HUES48 (cell line): ENCODE measurements around the gene PCED1B.

Experiments used
- H3K27ac ChIP-seq: one replicate; pipeline ENCODE4 v1.7.0; 2013; ENCODE audit warnings: low read depth, low read length, inconsistent platforms
- H3K27me3 ChIP-seq: 2 replicates; pipeline ENCODE4 v1.6.1; 2013; ENCODE audit warnings: mild to moderate bottlenecking, low read length; ENCODE audit not compliant: control insufficient read depth, insufficient read depth
- H3K36me3 ChIP-seq: 2 replicates; pipeline ENCODE4 v1.6.1; 2013; ENCODE audit warnings: low read length; ENCODE audit not compliant: control insufficient read depth, insufficient read depth
- H3K4me1 ChIP-seq: 2 replicates; pipeline ENCODE4 v1.6.1; 2013; ENCODE audit warnings: mild to moderate bottlenecking, low read length; ENCODE audit not compliant: control insufficient read depth, insufficient read depth
- H3K4me3 ChIP-seq: 2 replicates; pipeline ENCODE4 v1.5.1; 2013; ENCODE audit warnings: mild to moderate bottlenecking, low read depth, low read length
- H3K9ac ChIP-seq: 2 replicates; pipeline ENCODE4 v1.6.1; 2013; ENCODE audit warnings: mild to moderate bottlenecking, low read depth, low read length, moderate library complexity
- H3K9me3 ChIP-seq: 2 replicates; pipeline ENCODE4 v1.6.1; 2013; ENCODE audit warnings: low read length; ENCODE audit not compliant: control insufficient read depth, insufficient read depth

Gene PCED1B

GRCh38 chr12:47265391-47265790 is 186.0 kb downstream of the PCED1B start:
- Histone ChIP-seq H3K9ac (no peak overlapping the region), H3K9me3 (no peaks in the 10 kb centered on the region), H3K27ac (no peak overlapping the region), H3K4me1 (no peaks in the 10 kb centered on the region), H3K4me3 (no peak overlapping the region), H3K27me3 (no peaks in the 10 kb centered on the region), H3K36me3 (no peaks in the 10 kb centered on the region)

- H3K36me3 ChIP-seq: no peaks in the 10 kb centered on the region
- H3K27me3 ChIP-seq: no peaks in the 10 kb centered on the region
- H3K9ac ChIP-seq: no peak overlapping the region
- H3K4me3 ChIP-seq: no peak overlapping the region
- H3K9me3 ChIP-seq: no peaks in the 10 kb centered on the region
- H3K4me1 ChIP-seq: no peaks in the 10 kb centered on the region
- no peak overlapping the region for H3K27ac ChIP-seq
Measured at GRCh38 chr12:47267571-47267970, 188.2 kb downstream of the PCED1B start.

GRCh38 chr12:47268501-47269454 is 189.4 kb downstream of the PCED1B start:
- H3K27me3 ChIP-seq: no peaks in the 10 kb centered on the region
- H3K9me3 ChIP-seq: no peaks in the 10 kb centered on the region
- H3K9ac ChIP-seq: no peak overlapping the region
- no peak overlapping the region for H3K4me3 ChIP-seq
- H3K27ac ChIP-seq: no peak overlapping the region
- no peaks in the 10 kb centered on the region for H3K36me3 ChIP-seq
- H3K4me1 ChIP-seq: no peaks in the 10 kb centered on the region

GRCh38 chr12:47269916-47270315 is 190.5 kb downstream of the PCED1B start:
- Histone ChIP-seq H3K9ac (no peak overlapping the region), H3K36me3 (no peaks in the 10 kb centered on the region), H3K4me1 (no peaks in the 10 kb centered on the region), H3K27ac (no peak overlapping the region), H3K4me3 (no peak overlapping the region), H3K9me3 (no peaks in the 10 kb centered on the region), H3K27me3 (no peaks in the 10 kb centered on the region)

GRCh38 chr12:47270782-47271664 is 191.6 kb downstream of the PCED1B start:
- Histone ChIP-seq H3K27me3 (no peaks in the 10 kb centered on the region), H3K4me1 (no peaks in the 10 kb centered on the region), H3K27ac (no peak overlapping the region), H3K4me3 (no peak overlapping the region), H3K9me3 (no peaks in the 10 kb centered on the region), H3K36me3 (no peaks in the 10 kb centered on the region), H3K9ac (no peak overlapping the region)

- H3K27me3 ChIP-seq: no peaks in the 10 kb centered on the region
- H3K27ac ChIP-seq: no peak overlapping the region
- H3K4me3 ChIP-seq: no peak overlapping the region
- no peaks in the 10 kb centered on the region for H3K36me3 ChIP-seq
- H3K9ac ChIP-seq: no peak overlapping the region
- H3K4me1 ChIP-seq: no peaks in the 10 kb centered on the region
- no peaks in the 10 kb centered on the region for H3K9me3 ChIP-seq
Measured at GRCh38 chr12:47271800-47272239, 192.4 kb downstream of the PCED1B start.

- Histone ChIP-seq H3K4me3 (no peak overlapping the region), H3K4me1 (no peaks in the 10 kb centered on the region), H3K9me3 (no peaks in the 10 kb centered on the region), H3K27ac (no peak overlapping the region), H3K9ac (no peak overlapping the region), H3K27me3 (no peaks in the 10 kb centered on the region), H3K36me3 (no peaks in the 10 kb centered on the region)
Measured at GRCh38 chr12:47272412-47273190, 193.2 kb downstream of the PCED1B start.

GRCh38 chr12:47273191-47273626 is 193.8 kb downstream of the PCED1B start:
- Histone ChIP-seq H3K4me3 (no peak overlapping the region), H3K27me3 (no peaks in the 10 kb centered on the region), H3K36me3 (no peaks in the 10 kb centered on the region), H3K4me1 (no peaks in the 10 kb centered on the region), H3K27ac (no peak overlapping the region), H3K9me3 (no peaks in the 10 kb centered on the region), H3K9ac (no peak overlapping the region)

- H3K36me3 ChIP-seq: no peaks in the 10 kb centered on the region
- no peak overlapping the region for H3K9ac ChIP-seq
- H3K4me3 ChIP-seq: no peak overlapping the region
- H3K9me3 ChIP-seq: no peaks in the 10 kb centered on the region
- H3K4me1 ChIP-seq: no peaks in the 10 kb centered on the region
- H3K27ac ChIP-seq: no peak overlapping the region
- H3K27me3 ChIP-seq: no peaks in the 10 kb centered on the region
Measured at GRCh38 chr12:47274760-47275159, 195.3 kb downstream of the PCED1B start.

- Histone ChIP-seq H3K27ac (no peak overlapping the region), H3K9me3 (no peaks in the 10 kb centered on the region), H3K36me3 (no peaks in the 10 kb centered on the region), H3K4me3 (no peak overlapping the region), H3K9ac (no peak overlapping the region), H3K27me3 (no peaks in the 10 kb centered on the region), H3K4me1 (no peaks in the 10 kb centered on the region)
Measured at GRCh38 chr12:47276253-47276620, 196.8 kb downstream of the PCED1B start.
